ENCODE results near the gene TPPP3.

GRCh38 chr16:67435758-67436164, 42.5 kb upstream of the TPPP3 start:
- no peak for TF ChIP-seq POLR2A (IDR thresholded peaks at IDR 0.05)
- no peak for TF ChIP-seq CTCF (IDR thresholded peaks at IDR 0.05)

Measured in esophagus squamous epithelium (tissue), 4 donors.